Bone marrow (tissue), 2 donors: ENCODE measurements around the gene SERPINE1.
A peak's percentile ranks its signal among the peaks of the same experiment; 100 is the strongest.
"Not testable (repeated sequence)": the region's sequence is repeated elsewhere in the genome, so short reads cannot be mapped to it uniquely, and the experiment has no call there.

Source experiments
- DNase-seq, 2 donors: peaks; one replicate each; lab custom pipeline; 2025; lab: John Stamatoyannopoulos, UW

SERPINE1 gene

GRCh38 chr7:101102026-101102425 is 24.9 kb upstream of the SERPINE1 start:
- DNase-seq: no peak

GRCh38 chr7:101103701-101104100 is 23.2 kb upstream of the SERPINE1 start:
- not testable (repeated sequence) for DNase-seq

DNA sequence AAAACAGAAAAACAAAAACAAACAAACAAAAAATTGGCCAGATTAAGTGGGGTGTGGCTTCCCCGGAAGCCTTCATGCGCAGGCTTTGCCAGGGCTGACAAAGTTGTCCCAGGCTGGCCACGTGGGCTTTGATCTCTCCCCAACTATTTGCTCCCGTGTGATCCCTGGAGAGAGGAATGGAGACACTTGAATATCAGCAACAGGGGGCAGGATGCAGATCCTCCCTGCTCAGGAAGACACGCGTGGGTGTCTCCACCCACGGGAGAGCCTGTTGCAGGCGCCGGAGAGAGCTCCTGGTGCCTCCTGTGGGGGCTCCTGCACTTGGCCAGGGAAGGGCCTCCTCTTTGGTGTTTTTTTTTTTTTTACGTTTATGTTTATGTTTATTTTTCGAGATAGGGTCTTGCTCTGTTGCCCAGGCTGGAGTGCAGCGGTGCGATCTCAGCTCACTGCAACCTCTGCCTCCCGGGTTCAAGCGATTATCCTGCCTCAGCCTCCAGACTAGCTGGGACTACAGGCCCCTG is 22.7 kb upstream of the SERPINE1 start:
- no peak for DNase-seq

DNA sequence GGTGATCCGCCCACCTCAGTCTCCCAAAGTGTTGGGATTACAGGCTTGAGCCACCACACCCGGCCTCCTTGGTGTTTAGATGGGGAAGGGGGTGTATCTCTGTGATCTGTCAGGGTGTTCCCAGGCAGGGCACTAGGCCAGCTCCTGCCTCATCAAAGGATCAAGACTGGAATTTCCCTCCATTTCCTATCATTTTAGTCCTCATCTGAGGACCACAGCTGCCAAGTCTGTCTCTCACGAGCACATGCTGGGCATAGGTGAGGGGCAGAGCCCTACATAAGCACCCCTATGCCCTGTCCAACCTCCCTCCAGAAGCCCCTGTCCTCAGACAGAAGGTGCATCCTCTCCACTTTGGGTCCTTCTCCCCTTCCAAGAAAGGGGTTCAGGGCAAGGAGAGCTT is 22.1 kb upstream of the SERPINE1 start:
- no peak for DNase-seq

DNA sequence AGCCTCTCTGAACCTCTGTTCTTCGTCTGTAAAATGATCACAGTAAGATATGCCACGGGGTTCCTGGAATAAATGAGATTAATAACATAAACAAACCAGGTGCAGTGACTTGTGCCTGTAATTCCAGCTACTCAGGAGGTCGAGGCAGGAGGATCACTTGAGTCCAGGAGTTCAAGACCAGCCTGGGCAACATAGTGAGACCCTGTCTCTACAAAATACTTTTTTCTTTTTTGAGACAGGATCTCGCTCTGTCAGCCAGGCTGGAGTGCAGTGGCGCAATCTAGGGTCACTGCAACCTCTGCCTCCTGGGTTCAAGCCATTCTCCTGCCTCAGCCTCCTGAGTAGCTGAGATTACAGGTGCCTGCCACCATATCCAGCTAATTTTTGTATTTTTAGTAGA is 21.7 kb upstream of the SERPINE1 start:
- not testable (repeated sequence) for DNase-seq

- DNase-seq: no peak
Observed at GRCh38 chr7:101106386-101106785, 20.5 kb upstream of the SERPINE1 start.

GRCh38 chr7:101108330-101108857 is 18.5 kb upstream of the SERPINE1 start:
- DNase-seq: peak in 1 of 2 donors; percentile 9

- DNase-seq: no peak
Observed at GRCh38 chr7:101108961-101109360, 17.9 kb upstream of the SERPINE1 start.

GRCh38 chr7:101109368-101109767 is 17.5 kb upstream of the SERPINE1 start:
- no peak for DNase-seq

DNA sequence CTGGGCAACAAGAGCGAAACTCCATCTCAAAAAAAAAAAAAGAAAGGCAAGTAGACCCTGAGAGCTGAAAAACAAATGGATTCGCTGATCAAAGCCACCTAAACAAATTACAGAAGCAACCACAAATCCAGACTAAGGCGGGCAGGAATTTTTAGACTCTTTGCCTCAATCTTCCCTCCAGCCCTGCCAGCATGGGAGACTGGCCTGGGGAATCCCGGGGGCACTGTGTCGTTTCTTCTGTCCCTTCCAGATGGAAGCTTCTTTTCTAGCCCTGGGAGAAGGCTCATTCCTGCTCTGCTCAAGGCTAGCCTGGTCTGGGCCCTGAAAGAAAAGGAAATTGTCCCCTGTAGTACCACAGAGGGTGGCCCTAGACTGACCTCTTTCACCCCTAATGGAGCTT is 15.6 kb upstream of the SERPINE1 start:
- DNase-seq: no peak

DNA sequence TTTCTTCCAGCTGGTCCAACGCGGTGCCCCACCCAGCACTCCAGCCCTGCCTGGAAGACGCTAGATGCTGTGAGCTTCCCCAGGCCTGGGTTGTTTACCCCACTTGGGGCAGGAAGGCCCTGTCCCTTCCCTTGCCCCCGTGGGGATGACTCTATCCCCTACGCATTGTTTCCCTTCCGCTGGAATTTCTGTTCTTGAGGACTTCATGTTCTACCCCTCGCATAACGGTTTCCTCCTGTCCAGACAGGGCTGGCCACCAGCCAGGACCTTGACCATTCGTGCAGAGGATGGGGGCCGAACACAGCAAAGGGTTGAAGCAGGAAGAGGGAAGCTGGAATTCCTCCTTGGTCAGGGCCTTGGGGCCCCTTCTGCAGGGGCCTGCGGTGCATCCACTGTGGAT is 14.7 kb upstream of the SERPINE1 start:
- DNase-seq: no peak

DNA sequence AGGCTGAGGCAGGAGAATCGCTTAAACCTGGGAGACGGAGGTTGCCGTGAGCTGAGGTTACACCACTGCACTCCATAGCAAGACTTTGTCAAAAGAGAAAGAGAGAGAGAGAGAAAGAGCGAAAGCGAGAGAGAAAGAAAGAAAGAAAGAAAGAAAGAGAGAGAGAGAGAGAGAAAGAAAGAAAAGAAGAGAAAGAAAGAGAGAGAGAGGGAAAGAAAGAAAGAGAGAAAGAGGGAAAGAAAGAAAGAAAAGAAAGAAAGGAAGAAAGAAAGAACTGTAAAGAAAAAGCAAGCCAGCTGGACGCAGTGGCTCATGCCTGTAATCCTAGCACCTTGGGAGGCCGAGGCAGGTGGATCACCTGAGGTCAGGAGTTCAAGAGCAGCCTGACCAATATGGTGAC is 13.8 kb upstream of the SERPINE1 start:
- DNase-seq: not testable (repeated sequence)

GRCh38 chr7:101113836-101114235 is 13.1 kb upstream of the SERPINE1 start:
- DNase-seq: no peak

GRCh38 chr7:101114492-101114891 is 12.4 kb upstream of the SERPINE1 start:
- DNase-seq: no peak

- no peak for DNase-seq
Observed at GRCh38 chr7:101115215-101115614, 11.7 kb upstream of the SERPINE1 start.

- DNase-seq: no peak
Observed at GRCh38 chr7:101116898-101117297, 10.0 kb upstream of the SERPINE1 start.

DNA sequence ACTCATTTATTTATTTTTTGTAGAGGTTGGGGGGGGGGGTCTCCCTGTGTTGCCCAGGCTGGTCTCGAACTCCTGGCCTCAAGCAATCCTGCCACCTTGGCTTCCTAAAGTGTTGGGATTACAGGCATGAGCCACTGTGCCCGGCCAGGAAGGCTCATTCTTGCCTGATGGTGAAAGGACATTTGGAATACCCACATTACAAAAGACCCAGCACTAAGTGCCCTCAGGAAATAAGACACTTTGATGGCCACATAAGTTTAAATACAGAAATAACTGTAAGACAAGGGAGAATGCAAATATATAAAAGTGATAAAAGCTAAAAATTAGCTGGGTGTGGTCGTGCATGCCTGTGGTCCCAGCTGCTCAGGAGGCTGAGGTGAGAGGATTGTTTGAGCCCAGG is 8.0 kb upstream of the SERPINE1 start:
- no peak for DNase-seq

DNA sequence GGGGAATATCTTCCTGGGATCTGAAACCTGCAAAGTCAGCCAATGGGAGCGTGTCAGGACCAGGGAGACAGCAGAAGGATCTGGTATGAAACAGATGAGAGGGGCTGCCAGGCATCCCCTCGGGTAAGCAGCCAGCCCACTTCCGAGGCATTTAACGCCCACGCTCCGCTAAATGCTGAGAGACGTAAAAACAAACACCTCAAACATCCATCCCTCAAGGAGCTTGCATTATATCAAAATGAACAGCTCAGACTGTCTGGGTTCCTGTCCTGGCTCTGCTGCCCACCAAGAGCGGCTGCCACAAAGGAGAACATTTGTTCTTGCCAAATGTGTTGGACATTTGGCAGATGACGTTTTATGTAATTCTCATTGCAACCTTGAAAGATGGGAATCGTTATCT is 7.0 kb upstream of the SERPINE1 start:
- no peak for DNase-seq

- no peak for DNase-seq
Observed at GRCh38 chr7:101120315-101120714, 6.6 kb upstream of the SERPINE1 start.

DNA sequence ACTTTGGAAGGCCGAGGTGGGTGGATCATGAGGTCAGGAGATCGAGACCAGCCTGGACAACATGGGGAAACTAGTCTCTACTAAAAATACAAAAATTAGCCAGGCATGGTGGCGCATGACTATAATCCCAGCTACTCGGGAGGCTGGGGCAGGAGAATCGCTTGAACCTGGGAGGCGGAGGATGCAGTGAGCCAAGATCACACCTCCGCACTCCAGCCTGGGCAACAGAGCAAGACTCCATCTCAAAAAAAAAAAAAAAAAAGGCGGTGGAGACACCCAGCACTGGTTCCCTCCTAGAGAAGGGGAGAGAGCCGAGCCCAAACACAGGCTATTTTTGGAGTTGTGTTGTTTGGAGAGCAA is 5.3 kb upstream of the SERPINE1 start:
- DNase-seq: not testable (repeated sequence)

DNA sequence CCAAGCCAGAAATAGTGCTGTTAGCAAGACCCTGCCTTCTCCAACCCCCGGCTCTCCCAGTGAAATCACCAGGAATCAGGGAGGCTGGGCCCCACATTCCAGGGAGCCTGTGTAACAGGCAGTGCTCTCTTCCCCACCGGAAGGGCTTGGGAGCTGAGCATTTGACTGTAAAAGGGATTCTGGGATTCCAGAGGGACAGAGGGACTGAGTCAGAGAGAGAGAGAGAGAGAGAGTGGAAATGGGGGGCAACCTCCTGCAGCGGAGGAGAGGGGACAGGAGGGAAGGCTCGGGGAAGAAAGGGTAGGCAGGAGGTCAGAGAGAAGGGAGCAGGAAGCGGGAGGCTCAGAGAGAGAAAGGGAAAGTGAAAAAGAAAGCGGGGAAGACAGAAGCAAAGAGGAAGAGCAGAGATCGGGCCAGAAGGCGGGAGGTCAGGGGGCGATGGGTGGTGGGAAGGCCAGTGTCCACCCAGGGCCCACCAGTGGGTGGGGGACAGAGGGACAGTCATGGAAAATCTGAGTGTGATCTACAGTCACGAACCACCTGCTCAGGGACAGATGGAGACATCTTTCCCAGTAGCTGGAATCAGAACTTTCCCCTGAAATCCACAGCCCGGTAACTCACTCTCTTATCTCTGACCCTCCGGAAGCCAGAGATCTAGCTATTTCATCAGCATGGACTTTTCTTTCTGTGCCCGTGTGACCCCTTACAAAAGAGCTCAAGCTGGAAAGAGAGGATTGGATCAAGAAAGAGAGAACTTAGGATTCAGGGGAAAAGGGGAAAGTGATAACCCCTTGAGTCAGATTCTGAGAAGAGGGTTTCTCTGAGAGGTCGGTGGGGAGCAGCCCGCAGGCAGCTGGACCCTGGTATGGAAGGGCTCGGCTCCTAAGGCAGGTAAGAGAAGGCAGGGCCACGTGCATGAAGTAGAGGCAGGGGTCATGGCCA is 4.6 kb upstream of the SERPINE1 start:
- DNase-seq: no peak

DNA sequence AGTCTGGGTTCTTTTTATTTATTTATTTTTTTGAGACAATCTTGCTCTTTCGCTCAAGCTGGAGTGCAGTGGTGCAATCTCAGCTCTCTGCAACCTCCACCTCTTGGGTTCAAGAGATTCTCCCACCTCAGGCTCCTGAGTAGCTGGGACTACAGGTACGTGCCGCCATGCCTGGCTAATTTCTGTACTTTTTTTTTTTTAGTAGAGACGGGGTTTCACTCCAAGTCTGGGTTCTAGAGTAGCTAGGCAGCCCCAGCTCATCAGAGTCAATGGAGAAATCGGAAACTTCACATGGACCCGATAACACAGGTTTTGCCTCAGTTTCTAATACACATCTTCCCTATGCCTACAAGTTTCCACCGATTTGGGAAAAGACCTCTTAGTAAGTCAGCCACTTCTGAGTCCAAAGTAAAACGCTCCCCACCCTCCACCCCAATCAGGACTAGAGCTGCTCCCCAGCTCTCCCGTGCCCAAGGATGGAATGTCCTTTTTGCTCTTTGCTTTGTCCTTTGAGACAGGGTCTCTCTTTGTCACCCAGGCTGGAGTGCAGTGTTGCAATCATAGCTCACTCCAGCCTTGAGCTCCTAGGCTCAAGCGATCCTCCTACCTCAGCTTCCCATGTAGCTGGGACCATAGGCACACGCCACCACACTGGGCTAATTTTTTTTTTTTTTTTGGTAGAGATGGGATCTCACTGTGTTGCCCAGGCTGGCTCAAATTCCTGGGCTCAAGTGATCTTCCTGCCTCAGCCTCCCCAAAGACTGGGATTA is 3.8 kb upstream of the SERPINE1 start:
- DNase-seq: no peak

- DNase-seq: no peak
Observed at GRCh38 chr7:101123703-101124068, 3.2 kb upstream of the SERPINE1 start.
